ENCODE data around the gene NSUN3.

DNA sequence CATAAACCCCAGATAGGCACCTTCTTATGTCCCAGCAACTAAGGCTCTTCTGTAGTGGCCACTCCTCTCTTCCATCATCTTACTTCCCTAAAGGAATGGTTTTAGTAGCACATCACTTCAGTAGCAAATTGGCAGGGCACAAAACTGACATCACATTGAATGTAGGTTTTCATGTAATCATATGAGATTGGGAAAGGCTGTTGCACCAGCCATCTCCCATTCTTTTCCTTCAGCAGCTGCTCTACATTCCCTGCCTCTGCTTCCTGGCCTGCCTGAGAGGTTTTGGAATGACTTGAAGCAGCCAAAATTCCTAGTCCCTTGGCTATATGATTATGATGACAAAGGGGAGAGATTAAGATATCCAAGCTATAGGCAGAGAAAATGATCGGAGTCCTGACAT, 36.5 kb downstream of the NSUN3 start:
- TF ChIP-seq, protein P1, sequence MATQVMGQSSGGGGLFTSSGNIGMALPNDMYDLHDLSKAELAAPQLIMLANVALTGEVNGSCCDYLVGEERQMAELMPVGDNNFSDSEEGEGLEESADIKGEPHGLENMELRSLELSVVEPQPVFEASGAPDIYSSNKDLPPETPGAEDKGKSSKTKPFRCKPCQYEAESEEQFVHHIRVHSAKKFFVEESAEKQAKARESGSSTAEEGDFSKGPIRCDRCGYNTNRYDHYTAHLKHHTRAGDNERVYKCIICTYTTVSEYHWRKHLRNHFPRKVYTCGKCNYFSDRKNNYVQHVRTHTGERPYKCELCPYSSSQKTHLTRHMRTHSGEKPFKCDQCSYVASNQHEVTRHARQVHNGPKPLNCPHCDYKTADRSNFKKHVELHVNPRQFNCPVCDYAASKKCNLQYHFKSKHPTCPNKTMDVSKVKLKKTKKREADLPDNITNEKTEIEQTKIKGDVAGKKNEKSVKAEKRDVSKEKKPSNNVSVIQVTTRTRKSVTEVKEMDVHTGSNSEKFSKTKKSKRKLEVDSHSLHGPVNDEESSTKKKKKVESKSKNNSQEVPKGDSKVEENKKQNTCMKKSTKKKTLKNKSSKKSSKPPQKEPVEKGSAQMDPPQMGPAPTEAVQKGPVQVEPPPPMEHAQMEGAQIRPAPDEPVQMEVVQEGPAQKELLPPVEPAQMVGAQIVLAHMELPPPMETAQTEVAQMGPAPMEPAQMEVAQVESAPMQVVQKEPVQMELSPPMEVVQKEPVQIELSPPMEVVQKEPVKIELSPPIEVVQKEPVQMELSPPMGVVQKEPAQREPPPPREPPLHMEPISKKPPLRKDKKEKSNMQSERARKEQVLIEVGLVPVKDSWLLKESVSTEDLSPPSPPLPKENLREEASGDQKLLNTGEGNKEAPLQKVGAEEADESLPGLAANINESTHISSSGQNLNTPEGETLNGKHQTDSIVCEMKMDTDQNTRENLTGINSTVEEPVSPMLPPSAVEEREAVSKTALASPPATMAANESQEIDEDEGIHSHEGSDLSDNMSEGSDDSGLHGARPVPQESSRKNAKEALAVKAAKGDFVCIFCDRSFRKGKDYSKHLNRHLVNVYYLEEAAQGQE (IDR thresholded peaks at IDR 0.05; ENCODE audit: insufficient replicate concordance, low read depth) = no peak
- TF ChIP-seq, protein P2, sequence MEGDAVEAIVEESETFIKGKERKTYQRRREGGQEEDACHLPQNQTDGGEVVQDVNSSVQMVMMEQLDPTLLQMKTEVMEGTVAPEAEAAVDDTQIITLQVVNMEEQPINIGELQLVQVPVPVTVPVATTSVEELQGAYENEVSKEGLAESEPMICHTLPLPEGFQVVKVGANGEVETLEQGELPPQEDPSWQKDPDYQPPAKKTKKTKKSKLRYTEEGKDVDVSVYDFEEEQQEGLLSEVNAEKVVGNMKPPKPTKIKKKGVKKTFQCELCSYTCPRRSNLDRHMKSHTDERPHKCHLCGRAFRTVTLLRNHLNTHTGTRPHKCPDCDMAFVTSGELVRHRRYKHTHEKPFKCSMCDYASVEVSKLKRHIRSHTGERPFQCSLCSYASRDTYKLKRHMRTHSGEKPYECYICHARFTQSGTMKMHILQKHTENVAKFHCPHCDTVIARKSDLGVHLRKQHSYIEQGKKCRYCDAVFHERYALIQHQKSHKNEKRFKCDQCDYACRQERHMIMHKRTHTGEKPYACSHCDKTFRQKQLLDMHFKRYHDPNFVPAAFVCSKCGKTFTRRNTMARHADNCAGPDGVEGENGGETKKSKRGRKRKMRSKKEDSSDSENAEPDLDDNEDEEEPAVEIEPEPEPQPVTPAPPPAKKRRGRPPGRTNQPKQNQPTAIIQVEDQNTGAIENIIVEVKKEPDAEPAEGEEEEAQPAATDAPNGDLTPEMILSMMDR (IDR thresholded peaks at IDR 0.05; ENCODE audit: insufficient read depth, low read length) = no peak
- no peak for TF ChIP-seq POLR2AphosphoS5 (IDR thresholded peaks at IDR 0.05; ENCODE audit: low read depth)
